WERI-Rb-1 (cell line): Measurements from ENCODE around the gene PAX2.

Source experiments
- DNase-seq: peaks from one replicate; pipeline ENCODE4 v3.0.0-alpha.2; 2020
- H3K27ac ChIP-seq: fragments of 250-450 bp; sonication (Bioruptor Pico); 2 replicates; pipeline ENCODE4 v1.5.1; 2020; ENCODE audit warnings: mild to moderate bottlenecking, moderate library complexity
- H3K27me3 ChIP-seq: fragments of 250-450 bp; sonication (Bioruptor Pico); 2 replicates; pipeline ENCODE4 v1.5.1; 2021; ENCODE audit warnings: mild to moderate bottlenecking, low read depth, moderate library complexity; ENCODE audit not compliant: insufficient read depth, severe bottlenecking
- H3K36me3 ChIP-seq: fragments of 250-450 bp; sonication (Bioruptor Pico); 2 replicates; pipeline ENCODE4 v1.5.1; 2020; ENCODE audit warnings: mild to moderate bottlenecking, moderate library complexity
- H3K4me3 ChIP-seq: 2 replicates; pipeline ENCODE4 v1.5.1; 2011; ENCODE audit warnings: low read depth, mild to moderate bottlenecking, control low read depth, low read length
- H3K9me3 ChIP-seq: fragments of 250-450 bp; sonication (Bioruptor Pico); 2 replicates; pipeline ENCODE4 v1.5.1; 2021; ENCODE audit warnings: mild to moderate bottlenecking, moderate library complexity; ENCODE audit not compliant: severe bottlenecking
- CTCF ChIP-seq: IDR thresholded peaks from 2 replicates; pipeline ENCODE4 v1.5.1; 2011; ENCODE audit warnings: low read depth, mild to moderate bottlenecking, control low read depth, inconsistent platforms, low read length

The PAX2 gene

GRCh38 chr10:100733329-100733728 lies 12.1 kb upstream of the PAX2 start:
- Histone ChIP-seq H3K36me3 (no peaks in the 10 kb centered on the region), H3K9me3 (no peaks in the 10 kb centered on the region), H3K27me3 (peaks cover 100% of the 10 kb centered on the region), H3K4me3 (no peak overlapping the region), H3K27ac (no peak overlapping the region)
- DNase-seq: no peak
- no peak for TF ChIP-seq CTCF

DNA sequence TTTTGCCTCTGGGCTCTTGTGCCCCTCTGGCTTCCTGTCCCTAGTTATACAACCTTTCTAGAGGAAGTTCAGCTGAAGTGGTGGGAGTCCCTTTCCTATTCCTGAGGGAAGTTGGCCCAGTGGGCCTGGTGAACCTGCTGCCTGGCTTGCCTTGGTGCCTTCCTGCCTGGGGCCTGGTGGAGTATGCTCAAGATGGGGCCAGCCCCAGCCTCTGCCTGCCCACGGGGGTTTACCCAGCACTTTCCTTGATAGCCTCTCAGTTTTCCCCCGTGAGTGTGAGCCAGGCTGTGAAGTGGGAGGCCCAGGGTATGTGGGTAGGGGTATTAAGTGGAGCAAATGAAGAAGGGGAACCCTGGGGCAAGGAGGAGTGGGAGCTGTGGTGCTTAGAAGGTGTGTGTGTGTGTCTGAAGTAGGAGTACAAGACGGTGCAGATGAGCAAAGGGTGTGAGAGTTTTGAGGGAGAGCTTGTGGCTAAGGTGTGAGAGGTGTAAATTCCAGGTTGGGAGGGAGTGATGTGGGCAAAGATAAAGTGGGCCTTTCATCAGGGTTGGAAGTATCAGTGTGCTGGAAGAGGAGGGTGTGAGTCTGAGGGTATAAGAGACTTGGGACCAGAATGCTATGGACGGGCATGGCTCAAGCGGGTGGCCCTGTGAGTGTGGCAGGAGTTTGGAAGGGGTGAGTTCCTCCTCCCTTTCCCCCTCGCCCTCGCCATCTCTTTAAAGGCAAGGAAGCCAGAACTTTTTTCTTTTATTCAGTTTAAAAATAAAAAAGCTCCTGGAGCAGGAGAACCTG lies 10.9 kb upstream of the PAX2 start:
- Histone ChIP-seq H3K4me3 (no peak overlapping the region), H3K9me3 (no peaks in the 10 kb centered on the region), H3K27me3 (peaks cover 100% of the 10 kb centered on the region), H3K36me3 (no peaks in the 10 kb centered on the region), H3K27ac (no peak overlapping the region)
- DNase-seq: no peak
- no peak for TF ChIP-seq CTCF

GRCh38 chr10:100735087-100735336 lies 10.4 kb upstream of the PAX2 start:
- H3K9me3 ChIP-seq: no peaks in the 10 kb centered on the region
- no peak overlapping the region for H3K4me3 ChIP-seq
- peaks cover 100% of the 10 kb centered on the region for H3K27me3 ChIP-seq
- no peak for TF ChIP-seq CTCF
- no peak overlapping the region for H3K27ac ChIP-seq
- DNase-seq: no peak
- H3K36me3 ChIP-seq: no peaks in the 10 kb centered on the region

GRCh38 chr10:100735337-100736143 lies 9.8 kb upstream of the PAX2 start:
- Histone ChIP-seq H3K36me3 (no peaks in the 10 kb centered on the region), H3K27ac (no peak overlapping the region), H3K27me3 (peaks cover 100% of the 10 kb centered on the region), H3K4me3 (no peak overlapping the region), H3K9me3 (no peaks in the 10 kb centered on the region)
- TF ChIP-seq CTCF: no peak
- no peak for DNase-seq

DNA sequence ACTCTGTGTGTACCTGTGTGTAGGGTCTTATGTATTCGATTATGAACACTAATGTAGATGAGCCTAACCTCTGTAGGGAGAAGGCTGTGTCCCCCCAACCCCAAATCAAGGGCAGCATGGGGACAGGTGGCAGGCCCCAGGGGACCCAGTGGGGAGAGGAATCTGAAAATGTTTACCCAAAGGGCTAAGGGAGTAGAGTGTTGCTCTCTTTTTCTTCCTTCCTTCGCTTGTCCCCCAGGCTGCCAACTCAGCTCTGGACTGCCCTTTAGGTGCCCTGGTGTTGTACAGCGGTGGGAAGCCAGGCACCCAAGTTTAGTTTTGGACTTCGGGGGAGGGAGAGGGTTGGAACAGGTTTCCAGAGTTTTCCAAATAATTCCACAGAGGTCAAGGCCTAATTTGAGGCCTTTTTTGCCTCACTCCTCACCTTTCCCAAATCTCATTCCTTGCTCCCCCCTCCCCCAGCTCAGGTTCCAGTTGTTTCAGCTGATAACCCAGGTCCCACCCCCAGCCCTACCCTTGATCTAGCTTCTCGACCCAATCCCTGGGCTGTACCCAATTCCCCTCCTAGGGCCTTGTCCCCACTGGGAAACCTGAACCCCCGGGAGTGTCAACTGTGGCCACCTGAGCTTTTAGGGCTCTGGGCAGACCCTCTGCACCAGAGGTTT lies 9.1 kb upstream of the PAX2 start:
- H3K27me3 ChIP-seq: peaks cover 99% of the 10 kb centered on the region
- no peak overlapping the region for H3K4me3 ChIP-seq
- TF ChIP-seq CTCF: no peak

More for the DNA sequence above, 9.1 kb upstream of the PAX2 start:
- no peaks in the 10 kb centered on the region for H3K36me3 ChIP-seq
- no peak overlapping the region for H3K27ac ChIP-seq
- no peaks in the 10 kb centered on the region for H3K9me3 ChIP-seq
- no peak for DNase-seq
